ENCODE measurements around the gene PNKD.
"Not testable (repeated sequence)": the region's sequence is repeated elsewhere in the genome, so short reads cannot be mapped to it uniquely, and the experiment has no call there.

Gene PNKD

DNA sequence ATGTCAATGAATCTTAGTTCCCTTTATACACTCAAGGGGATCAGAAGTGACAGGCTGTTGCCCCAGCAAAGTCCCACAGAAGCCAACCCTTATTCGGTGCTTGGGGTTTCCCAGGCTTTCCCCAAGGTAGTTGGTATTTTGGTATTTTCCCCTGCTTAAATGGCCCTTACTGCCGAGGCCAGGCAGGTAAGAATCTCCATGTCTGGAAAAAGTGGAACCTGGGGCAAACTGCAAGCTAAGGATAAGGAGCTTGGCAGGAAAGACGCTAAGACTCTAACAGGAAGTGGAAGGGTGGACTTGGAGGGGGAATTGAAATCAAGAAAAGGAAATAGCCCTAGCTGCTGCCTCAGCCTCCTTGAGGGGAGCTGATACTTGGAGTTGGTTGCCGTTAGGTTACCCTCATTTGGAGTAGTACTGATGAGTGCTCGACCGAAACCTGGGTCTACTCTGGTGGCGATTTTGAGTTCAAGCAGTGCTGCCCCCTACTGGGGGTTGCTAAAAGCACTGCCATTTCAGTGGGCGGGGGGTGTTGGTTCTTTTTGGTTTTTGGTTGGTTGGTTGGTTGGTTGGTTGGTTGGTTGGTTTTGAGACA is 12.8 kb upstream of the PNKD start:
- peak; percentile 62 for DNase-seq

GRCh38 chr2:218259099-218259961 is 11.0 kb upstream of the PNKD start:
- DNase-seq = no peak

DNA sequence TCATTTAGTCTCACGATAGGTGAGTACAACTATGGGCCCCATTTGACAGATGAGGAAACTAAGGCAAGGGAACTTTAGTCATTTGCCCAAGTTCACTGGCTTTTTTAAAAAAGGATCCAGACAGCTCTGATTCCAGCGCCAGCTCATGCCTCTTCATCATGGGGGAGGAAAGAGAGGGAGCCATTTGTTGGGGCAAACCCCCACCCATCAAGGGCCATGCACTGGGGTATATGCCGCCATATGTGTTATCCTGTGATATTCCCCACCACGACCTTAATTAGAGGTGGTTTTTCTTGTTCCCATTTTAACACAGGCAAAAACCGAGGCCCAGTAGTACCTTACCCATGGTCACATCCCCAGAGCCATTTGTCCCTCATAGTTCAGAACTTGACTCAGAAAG is 10.2 kb upstream of the PNKD start:
- DNase-seq = no peak

DNA sequence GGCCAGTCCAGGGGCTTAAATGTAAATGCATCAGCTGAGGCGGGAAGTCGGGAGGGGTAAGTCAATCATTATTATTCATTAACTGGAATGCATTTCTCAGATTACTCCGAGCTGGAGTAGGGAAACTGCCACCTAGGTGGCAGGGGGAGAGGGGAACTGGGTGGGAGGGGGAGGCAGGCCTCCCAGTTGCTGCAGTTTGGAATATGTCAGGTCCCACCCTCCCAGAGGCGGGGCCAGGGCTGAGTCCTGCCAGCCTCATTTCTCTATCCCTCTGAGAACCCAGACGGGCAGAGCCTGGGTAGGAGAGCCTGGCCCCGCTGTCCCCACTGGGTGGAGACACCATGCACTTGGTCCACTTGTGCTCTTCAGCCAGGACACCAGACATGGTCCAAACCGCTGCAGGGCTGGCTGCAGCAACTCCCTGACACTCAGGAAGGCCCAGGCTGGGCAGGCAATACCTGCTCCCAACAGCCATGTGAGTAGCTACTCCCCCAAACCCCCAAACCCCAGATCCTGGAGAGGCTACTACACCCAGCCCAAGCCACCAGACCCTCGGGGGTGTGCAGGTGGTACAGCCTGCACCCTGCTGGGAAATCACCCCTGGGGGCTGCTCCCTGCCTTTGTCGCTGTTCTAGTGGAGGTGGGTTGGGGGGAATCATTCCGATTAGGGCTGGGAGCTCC is 9.4 kb upstream of the PNKD start, which contains the start of gene GPBAR1:
TSS of gene GPBAR1 (plus strand) at position 274 of the 681 bp plus-strand sequence. CDS start 1,710 bp downstream, outside the sequence.
- no peak for DNase-seq

DNA sequence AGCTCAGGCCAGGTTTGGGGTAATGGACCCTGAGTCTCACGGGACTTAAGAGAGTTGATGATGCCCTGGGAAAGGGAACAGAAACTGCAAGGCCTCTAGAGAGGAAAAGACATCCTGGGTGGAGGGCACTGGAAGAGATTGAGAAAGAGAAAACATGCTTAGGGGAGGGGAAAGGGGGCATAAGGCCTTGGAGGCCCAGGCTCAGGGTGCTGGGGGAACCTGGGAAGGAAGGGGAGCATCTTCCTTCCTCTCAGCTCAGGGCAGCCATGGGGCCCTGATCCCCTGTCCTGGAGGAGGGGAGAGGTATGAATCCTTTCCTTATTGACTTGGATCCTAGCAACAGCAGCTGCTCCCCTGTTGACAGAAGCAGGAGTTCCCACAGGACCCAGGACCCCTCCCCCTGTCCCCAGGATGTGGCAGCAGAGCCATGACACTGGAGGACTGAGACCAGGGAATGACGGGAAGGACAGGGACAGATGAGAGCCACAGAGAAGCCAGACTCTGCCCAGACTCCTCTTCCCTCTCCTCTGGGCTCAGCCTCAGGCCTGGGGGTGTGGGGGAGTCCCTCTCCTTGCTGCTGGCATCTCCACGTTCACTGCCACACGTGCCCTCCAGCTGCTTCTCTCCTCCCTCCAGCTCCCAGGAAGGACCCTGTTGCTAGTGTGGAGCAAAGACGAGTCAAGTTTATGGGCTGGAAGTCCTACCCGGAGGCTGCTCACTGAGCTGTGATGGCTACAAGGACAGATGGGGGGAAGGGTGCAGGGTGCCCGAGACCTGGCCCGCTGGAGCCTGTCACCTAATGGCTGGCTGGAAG is 8.7 kb upstream of the PNKD start:
- DNase-seq = no peak

- DNase-seq = no peak
Observed at GRCh38 chr2:218262237-218262600, 8.1 kb upstream of the PNKD start.

- no peak for DNase-seq
Observed at GRCh38 chr2:218262631-218263586, 7.4 kb upstream of the PNKD start.

- DNase-seq = no peak
Observed at GRCh38 chr2:218263817-218264641, 6.3 kb upstream of the PNKD start.

GRCh38 chr2:218264773-218265561 is 5.4 kb upstream of the PNKD start:
- no peak for DNase-seq

GRCh38 chr2:218265626-218266025 is 4.7 kb upstream of the PNKD start:
- no peak for DNase-seq

DNA sequence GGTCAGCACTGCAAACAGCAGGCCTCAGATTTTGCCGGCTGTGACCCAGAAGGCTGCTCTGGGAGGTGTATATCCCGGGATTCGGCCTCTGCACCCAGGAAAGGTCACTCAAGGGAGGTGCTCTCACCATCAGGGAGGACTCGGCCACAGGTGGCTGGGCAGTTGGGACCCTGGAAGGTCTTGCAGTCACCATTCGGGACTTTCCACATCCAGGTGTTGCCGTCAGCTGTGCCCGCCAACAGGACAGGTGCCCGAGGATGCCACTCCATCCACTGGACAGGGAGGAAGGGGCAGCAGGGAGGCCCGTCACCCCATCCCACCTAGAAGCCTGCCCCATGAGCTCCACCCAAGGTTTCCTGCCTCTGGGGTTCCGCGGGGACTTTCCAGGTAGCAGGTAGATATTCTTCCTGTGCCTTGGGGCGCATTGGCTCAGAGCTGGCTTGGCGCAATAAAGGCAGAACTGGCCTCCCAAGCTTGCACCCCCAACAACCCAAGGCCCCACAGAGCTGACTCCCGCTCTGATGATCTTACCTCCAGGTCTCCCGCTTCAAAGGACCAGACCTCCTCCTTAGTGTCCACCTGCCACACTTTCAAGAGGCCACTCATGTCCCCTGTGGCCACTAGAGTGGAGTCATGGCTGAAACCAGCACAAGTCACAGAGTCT is 3.9 kb upstream of the PNKD start:
- no peak for DNase-seq

DNA sequence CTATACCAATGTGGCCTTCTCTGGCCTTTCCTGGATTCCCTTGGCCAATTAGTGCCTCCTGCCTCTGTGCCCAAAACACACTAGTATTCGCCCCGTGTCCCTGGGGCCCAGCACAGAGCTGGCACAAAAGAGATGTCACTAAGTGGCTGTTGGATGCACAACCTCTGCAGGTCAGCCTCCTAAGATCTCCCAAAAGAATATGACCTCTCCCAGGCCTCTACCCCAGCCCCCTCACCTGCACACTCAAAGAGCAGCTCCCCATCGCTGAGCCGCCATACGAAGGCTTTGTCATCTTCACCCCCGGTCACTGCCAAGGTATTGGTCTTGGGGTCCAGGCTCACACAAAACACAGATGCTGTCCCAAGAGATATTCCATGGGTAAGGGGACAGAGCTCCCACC is 3.1 kb upstream of the PNKD start:
- no peak for DNase-seq

GRCh38 chr2:218270721-218271486 is 585 bp downstream of the PNKD start:
- peak; percentile 20 for DNase-seq

- DNase-seq = no peak
Observed at GRCh38 chr2:218271487-218271797, 1.1 kb downstream of the PNKD start.

- DNase-seq = no peak
Observed at GRCh38 chr2:218271865-218272530, 1.7 kb downstream of the PNKD start.

DNA sequence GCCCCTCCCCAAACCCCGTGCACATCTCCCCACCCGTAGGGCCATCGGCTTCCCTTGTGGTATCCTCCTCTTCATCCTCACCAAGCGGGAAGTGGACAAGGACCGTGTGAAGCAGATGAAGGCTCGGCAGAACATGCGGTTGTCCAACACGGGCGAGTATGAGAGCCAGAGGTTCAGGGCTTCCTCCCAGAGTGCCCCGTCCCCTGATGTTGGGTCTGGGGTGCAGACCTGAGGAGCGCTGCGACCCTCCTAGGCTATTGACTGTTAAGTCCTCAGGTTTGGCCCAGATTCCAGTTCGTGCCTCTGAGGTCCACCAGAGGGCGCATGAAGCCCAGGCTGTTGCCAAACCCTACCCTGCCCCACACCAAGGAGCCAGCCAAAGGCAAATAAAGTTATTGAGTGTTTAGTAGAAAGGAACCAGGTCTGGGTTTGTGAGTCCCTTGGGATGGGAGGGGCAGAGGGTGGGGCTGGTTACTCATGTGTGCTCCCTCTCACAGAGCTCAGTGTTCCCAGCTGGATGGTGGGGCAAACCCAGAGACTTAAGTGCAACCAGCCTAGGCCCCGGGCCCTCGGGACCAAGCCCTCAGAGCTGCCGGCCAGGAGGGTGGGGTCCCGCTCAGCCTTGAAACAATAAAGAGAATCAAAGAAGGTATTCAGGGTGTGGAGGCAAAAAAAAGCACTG is 2.4 kb downstream of the PNKD start:
- peak; percentile 75 for DNase-seq

DNA sequence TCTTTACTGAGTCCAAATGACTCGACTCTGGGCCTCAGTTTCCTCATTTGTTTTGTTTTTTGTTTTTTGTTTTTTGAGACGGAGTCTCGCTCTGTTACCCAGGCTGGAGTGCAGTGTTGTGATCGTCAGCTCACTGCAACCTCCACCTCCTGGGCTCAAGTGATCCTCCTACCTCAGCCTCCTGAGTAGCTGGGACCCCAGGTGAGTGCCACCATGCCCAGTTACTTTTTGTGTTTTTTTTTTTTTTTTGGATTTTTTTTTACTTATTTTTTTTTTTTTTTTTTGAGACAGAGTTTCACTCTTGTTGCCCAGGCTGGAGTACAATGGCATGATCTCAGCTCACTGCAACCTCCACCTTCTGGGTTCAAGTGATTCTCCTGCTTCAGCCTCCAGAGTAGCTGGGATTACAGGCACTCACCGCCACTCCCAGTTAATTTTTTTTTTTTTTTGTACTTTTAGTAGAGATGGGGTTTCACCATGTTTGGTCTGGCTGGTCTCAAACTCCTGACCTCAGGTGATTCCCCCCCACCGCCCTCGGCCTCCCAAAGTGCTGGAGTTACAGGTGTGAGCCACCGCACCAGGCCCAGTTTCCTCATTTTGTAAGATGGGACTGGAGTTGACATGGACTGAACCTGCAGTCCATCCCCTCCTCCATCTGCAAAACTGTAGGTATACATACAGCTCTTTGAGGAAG is 3.0 kb downstream of the PNKD start:
- DNase-seq = not testable (repeated sequence)
